ENCODE data around the gene SLC16A9.

Gene SLC16A9

DNA sequence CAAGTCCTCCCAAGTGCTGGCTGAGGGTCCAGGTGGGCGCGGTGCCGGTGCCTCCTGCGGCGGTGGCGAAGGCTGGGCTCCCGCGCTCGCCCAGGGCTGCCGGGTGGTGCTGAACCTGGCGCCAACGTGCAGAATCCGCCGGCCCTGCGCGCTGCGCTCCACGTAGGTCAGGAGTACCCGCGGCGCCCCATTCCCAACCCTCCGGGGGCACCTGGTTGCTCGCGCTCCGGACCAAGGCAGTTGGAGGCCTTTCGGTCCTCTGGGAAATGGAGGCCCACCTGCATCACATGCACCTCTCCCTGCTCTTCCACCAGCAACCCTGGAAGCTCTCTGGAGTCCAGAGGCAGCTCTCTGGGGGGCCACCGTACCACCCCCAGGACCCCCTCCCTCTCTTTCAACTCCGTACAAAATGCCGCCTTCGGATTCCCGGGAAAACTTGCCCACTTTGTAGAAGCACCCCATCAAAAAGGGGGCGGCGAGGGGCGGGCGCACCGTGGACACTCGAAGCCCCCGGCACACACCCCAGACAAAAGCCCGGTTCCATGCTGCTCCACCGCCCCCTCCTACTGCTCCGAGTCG, 745 bp downstream of the SLC16A9 start:
- Histone ChIP-seq H3K9me3 (ENCODE audit: low read length) (no peaks in the 10 kb centered on the region), H3F3A (ENCODE audit: insufficient read depth, low read length) (no peaks in the 10 kb centered on the region), H3K27ac (ENCODE audit: low read depth, low read length, poor library complexity, severe bottlenecking) (no peak overlapping the region), H3K4me1 (ENCODE audit: insufficient read depth, low read length, severe bottlenecking) (no peaks in the 10 kb centered on the region), H2AFZ (ENCODE audit: low read length) (no peak overlapping the region), H3K79me2 (ENCODE audit: insufficient read depth, low read length) (no peaks in the 10 kb centered on the region), H4K20me1 (ENCODE audit: insufficient read depth, low read length) (no peaks in the 10 kb centered on the region), H3K36me3 (ENCODE audit: insufficient read depth, low read length) (no peaks in the 10 kb centered on the region), H3K4me2 (ENCODE audit: low read length) (0 out of 2 replicates have a peak overlapping the region, but pooled peaks have one; percentile 0), H3K27me3 (ENCODE audit: insufficient read depth, low read length) (no peaks in the 10 kb centered on the region), H3K9ac (ENCODE audit: low read length) (no peak overlapping the region), H3K4me3 (ENCODE audit: low read depth, low read length, poor library complexity, severe bottlenecking) (no peak overlapping the region), H3K9me2 (ENCODE audit: low read depth, low read length) (no peaks in the 10 kb centered on the region)
- TF ChIP-seq EZH2 (IDR thresholded peaks at IDR 0.05; ENCODE audit: borderline replicate concordance, low read length), result no peak
- TF ChIP-seq, protein P1, sequence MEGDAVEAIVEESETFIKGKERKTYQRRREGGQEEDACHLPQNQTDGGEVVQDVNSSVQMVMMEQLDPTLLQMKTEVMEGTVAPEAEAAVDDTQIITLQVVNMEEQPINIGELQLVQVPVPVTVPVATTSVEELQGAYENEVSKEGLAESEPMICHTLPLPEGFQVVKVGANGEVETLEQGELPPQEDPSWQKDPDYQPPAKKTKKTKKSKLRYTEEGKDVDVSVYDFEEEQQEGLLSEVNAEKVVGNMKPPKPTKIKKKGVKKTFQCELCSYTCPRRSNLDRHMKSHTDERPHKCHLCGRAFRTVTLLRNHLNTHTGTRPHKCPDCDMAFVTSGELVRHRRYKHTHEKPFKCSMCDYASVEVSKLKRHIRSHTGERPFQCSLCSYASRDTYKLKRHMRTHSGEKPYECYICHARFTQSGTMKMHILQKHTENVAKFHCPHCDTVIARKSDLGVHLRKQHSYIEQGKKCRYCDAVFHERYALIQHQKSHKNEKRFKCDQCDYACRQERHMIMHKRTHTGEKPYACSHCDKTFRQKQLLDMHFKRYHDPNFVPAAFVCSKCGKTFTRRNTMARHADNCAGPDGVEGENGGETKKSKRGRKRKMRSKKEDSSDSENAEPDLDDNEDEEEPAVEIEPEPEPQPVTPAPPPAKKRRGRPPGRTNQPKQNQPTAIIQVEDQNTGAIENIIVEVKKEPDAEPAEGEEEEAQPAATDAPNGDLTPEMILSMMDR (IDR thresholded peaks at IDR 0.05; ENCODE audit: low read length), result no peak

DNA sequence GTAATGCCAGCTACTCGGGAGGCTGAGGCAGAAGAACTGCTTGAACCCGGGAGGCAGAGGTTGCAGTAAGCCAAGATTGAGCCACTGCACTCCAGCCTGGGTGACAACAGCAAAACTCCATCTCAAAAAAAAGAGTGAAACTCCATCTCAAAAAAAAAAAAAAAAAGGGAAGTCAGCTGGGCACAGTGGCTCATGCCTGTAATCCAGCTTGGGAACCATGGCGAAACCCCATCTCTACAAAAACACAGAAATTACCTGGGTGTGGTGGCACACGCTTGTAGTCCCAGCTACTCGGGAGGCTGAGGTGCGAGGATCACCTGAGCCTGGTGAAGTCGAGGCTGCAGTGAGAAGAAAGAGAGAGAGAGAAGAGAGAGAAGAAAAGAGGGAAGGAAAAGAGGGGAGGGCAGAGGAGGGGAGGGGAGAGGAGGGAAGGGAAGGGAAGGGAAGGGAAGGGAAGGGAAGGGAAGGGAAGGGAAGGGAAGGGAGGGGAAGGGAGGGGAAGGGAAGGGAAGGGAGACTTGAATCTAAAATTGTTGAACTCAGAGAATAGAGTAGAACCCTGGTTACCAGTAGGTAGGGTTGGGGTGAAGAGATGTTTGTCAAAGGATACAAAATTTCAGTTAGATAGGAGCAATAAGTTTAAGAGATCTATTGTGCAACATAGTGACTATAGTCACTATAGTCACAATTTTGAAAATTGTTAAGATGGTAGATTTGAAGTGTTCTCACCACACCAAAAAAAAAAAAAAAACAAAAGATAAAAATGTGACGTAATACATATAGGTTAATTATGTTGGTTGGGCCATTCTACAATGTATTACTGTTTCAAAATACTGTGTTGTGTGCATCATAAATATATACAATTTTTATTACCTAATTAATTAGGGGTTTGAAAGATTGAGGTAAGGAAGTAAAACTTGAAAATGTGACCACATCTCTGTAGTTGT, 2.5 kb downstream of the SLC16A9 start:
- Histone ChIP-seq H3K4me1 (ENCODE audit: insufficient read depth, low read length, severe bottlenecking) (no peaks in the 10 kb centered on the region), H3K4me2 (ENCODE audit: low read length) (no peak overlapping the region), H3K27me3 (ENCODE audit: insufficient read depth, low read length) (no peaks in the 10 kb centered on the region), H3K9me3 (ENCODE audit: low read length) (no peaks in the 10 kb centered on the region), H3K79me2 (ENCODE audit: insufficient read depth, low read length) (no peaks in the 10 kb centered on the region), H3K4me3 (ENCODE audit: low read depth, low read length, poor library complexity, severe bottlenecking) (no peak overlapping the region), H4K20me1 (ENCODE audit: insufficient read depth, low read length) (no peaks in the 10 kb centered on the region), H3K9me2 (ENCODE audit: low read depth, low read length) (no peaks in the 10 kb centered on the region), H3F3A (ENCODE audit: insufficient read depth, low read length) (no peaks in the 10 kb centered on the region), H3K9ac (ENCODE audit: low read length) (no peak overlapping the region), H2AFZ (ENCODE audit: low read length) (no peak overlapping the region), H3K27ac (ENCODE audit: low read depth, low read length, poor library complexity, severe bottlenecking) (no peak overlapping the region), H3K36me3 (ENCODE audit: insufficient read depth, low read length) (no peaks in the 10 kb centered on the region)
- TF ChIP-seq, protein P1 (IDR thresholded peaks at IDR 0.05; ENCODE audit: low read length), result no peak
- no peak for TF ChIP-seq EZH2 (IDR thresholded peaks at IDR 0.05; ENCODE audit: borderline replicate concordance, low read length)

DNA sequence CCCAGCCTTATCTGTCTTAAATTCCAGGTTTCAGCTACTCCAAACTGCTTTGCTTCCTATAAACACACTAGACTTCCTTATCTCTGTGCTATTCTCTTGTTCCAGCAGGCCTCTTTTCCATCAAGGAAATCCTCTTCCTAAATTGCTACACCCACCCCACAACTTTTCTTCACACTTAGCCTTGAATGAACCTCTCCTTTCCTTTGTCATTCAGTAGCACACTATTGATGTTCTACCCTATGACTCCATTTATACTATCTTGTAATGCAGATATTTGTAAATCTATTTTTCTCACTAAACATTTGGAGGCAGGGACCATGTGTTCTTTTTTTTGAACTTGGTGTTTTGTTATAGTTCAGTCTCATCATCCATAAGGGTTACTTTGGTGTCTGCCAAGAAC, 3.7 kb downstream of the SLC16A9 start:
- Histone ChIP-seq H3K4me2 (ENCODE audit: low read length) (no peak overlapping the region), H3K27ac (ENCODE audit: low read depth, low read length, poor library complexity, severe bottlenecking) (no peak overlapping the region), H2AFZ (ENCODE audit: low read length) (no peak overlapping the region), H3K79me2 (ENCODE audit: insufficient read depth, low read length) (no peaks in the 10 kb centered on the region), H3F3A (ENCODE audit: insufficient read depth, low read length) (no peaks in the 10 kb centered on the region), H3K9me3 (ENCODE audit: low read length) (no peaks in the 10 kb centered on the region), H3K36me3 (ENCODE audit: insufficient read depth, low read length) (no peaks in the 10 kb centered on the region), H3K9ac (ENCODE audit: low read length) (no peak overlapping the region), H3K4me3 (ENCODE audit: low read depth, low read length, poor library complexity, severe bottlenecking) (no peak overlapping the region), H3K9me2 (ENCODE audit: low read depth, low read length) (no peaks in the 10 kb centered on the region), H3K4me1 (ENCODE audit: insufficient read depth, low read length, severe bottlenecking) (no peaks in the 10 kb centered on the region), H3K27me3 (ENCODE audit: insufficient read depth, low read length) (no peaks in the 10 kb centered on the region), H4K20me1 (ENCODE audit: insufficient read depth, low read length) (no peaks in the 10 kb centered on the region)
- TF ChIP-seq, protein P1 (IDR thresholded peaks at IDR 0.05; ENCODE audit: low read length), result no peak
- no peak for TF ChIP-seq EZH2 (IDR thresholded peaks at IDR 0.05; ENCODE audit: borderline replicate concordance, low read length)
